Measurements from ENCODE around the gene SLC35F3.
"Not testable (repeated sequence)": the region's sequence is repeated elsewhere in the genome, so short reads cannot be mapped to it uniquely, and the experiment has no call there.

SLC35F3 gene

GRCh38 chr1:234300096-234300495, 395.6 kb downstream of the SLC35F3 start:
- DNase-seq: no peak

GRCh38 chr1:234301663-234302062, 397.2 kb downstream of the SLC35F3 start:
- not testable (repeated sequence) for DNase-seq

GRCh38 chr1:234302354-234302962, 398.0 kb downstream of the SLC35F3 start:
- DNase-seq: no peak

- DNase-seq: no peak
Observed at GRCh38 chr1:234303231-234303630, 398.8 kb downstream of the SLC35F3 start.

- DNase-seq: no peak
Observed at GRCh38 chr1:234307726-234308125, 403.2 kb downstream of the SLC35F3 start.

- no peak for DNase-seq
Observed at GRCh38 chr1:234309243-234309597, 404.7 kb downstream of the SLC35F3 start.

- peak; percentile 79 to 82 for DNase-seq
Observed at GRCh38 chr1:234309598-234310459, 405.4 kb downstream of the SLC35F3 start.

- DNase-seq: no peak
Observed at GRCh38 chr1:234310460-234310817, 406.0 kb downstream of the SLC35F3 start.

GRCh38 chr1:234311414-234311813, 406.9 kb downstream of the SLC35F3 start:
- no peak for DNase-seq

GRCh38 chr1:234313171-234313570, 408.7 kb downstream of the SLC35F3 start:
- peak in 1 of 2 experiments; percentile 37 for DNase-seq

GRCh38 chr1:234315091-234315541, 410.6 kb downstream of the SLC35F3 start:
- peak in 1 of 2 experiments; percentile 29 for DNase-seq

- DNase-seq: no peak
Observed at GRCh38 chr1:234315588-234315987, 411.1 kb downstream of the SLC35F3 start.

GRCh38 chr1:234316486-234316885, 412.0 kb downstream of the SLC35F3 start:
- no peak for DNase-seq

GRCh38 chr1:234316937-234317336, 412.5 kb downstream of the SLC35F3 start:
- DNase-seq: no peak

GRCh38 chr1:234320069-234320468, 415.6 kb downstream of the SLC35F3 start:
- no peak for DNase-seq

- no peak for DNase-seq
Observed at GRCh38 chr1:234320549-234320948, 416.1 kb downstream of the SLC35F3 start.

GRCh38 chr1:234321231-234321630, 416.8 kb downstream of the SLC35F3 start:
- DNase-seq: no peak

- DNase-seq: no peak
Observed at GRCh38 chr1:234322097-234322496, 417.6 kb downstream of the SLC35F3 start.

- peak; percentile 78 to 79 for DNase-seq
Observed at GRCh38 chr1:234322979-234323378, 418.5 kb downstream of the SLC35F3 start.

- DNase-seq: no peak
Observed at GRCh38 chr1:234324821-234325220, 420.3 kb downstream of the SLC35F3 start.

GRCh38 chr1:234325878-234326496, 421.5 kb downstream of the SLC35F3 start:
- DNase-seq: no peak

- DNase-seq: peak; percentile 74
Observed at GRCh38 chr1:234326497-234327366, 422.3 kb downstream of the SLC35F3 start.

Measured in activated T-cell treated with anti-CD3 and anti-CD28 coated beads, Interleukin-2, amount 50 U/mL, for 48 hours (primary cell).